Smooth muscle cell (in vitro differentiated cells): Measurements from ENCODE around the gene DMBX1. TPM values are rescaled to one million over a fixed set of nuclear protein-coding genes. Genes with fewer than 3 reads are reported as not detected.

Experiments used
- DNase-seq: peaks from one replicate; lab custom pipeline; 2025; ENCODE audit not compliant: unreplicated experiment; lab: John Stamatoyannopoulos, UW
- H2AFZ ChIP-seq: fragments of 200-600 bp; sonication (generic); 2 replicates; pipeline ENCODE4 v1.6.0; 2016; ENCODE audit warnings: antibody characterized with exemption, low read depth, mild to moderate bottlenecking
- H3F3A ChIP-seq: fragments of 200-600 bp; sonication (generic); 2 replicates; pipeline ENCODE4 v1.6.0; 2017; ENCODE audit warnings: antibody characterized with exemption, low read depth
- H3K27ac ChIP-seq: fragments of 200-600 bp; sonication (generic); 2 replicates; pipeline ENCODE4 v1.5.1; 2016; ENCODE audit warnings: low read depth, mild to moderate bottlenecking
- H3K27me3 ChIP-seq: fragments of 200-600 bp; sonication (generic); 2 replicates; pipeline ENCODE4 v1.6.1; 2016; ENCODE audit warnings: low read depth, mild to moderate bottlenecking
- H3K36me3 ChIP-seq: fragments of 200-600 bp; sonication (generic); 2 replicates; pipeline ENCODE4 v1.5.1; 2016; ENCODE audit warnings: low read depth
- H3K4me1 ChIP-seq: fragments of 200-600 bp; sonication (generic); 2 replicates; pipeline ENCODE4 v1.5.1; 2016; ENCODE audit warnings: low read depth
- H3K4me2 ChIP-seq: fragments of 200-600 bp; sonication (generic); 2 replicates; pipeline ENCODE4 v1.6.0; 2016; ENCODE audit warnings: mild to moderate bottlenecking
- H3K4me3 ChIP-seq: fragments of 200-600 bp; sonication (generic); 2 replicates; pipeline ENCODE4 v1.5.1; 2016; ENCODE audit warnings: mild to moderate bottlenecking
- H3K79me2 ChIP-seq: fragments of 200-600 bp; sonication (generic); 2 replicates; pipeline ENCODE4 v1.6.0; 2016; ENCODE audit warnings: low read depth, mild to moderate bottlenecking
- H3K9ac ChIP-seq: fragments of 200-600 bp; sonication (generic); 2 replicates; pipeline ENCODE4 v1.6.0; 2016; ENCODE audit warnings: low read depth
- H3K9me3 ChIP-seq: fragments of 200-600 bp; sonication (generic); replicated peaks from 2 replicates; pipeline ENCODE4 v1.5.1; 2016; ENCODE audit warnings: low read depth
- H4K20me1 ChIP-seq: fragments of 200-600 bp; sonication (generic); 2 replicates; pipeline ENCODE4 v1.6.0; 2016; ENCODE audit warnings: low read depth
- CTCF ChIP-seq: fragments of 200-600 bp; sonication (generic); IDR thresholded peaks from 2 replicates; pipeline ENCODE4 v1.5.1; 2017; ENCODE audit warnings: borderline replicate concordance, mild to moderate bottlenecking, antibody characterized with exemption; ENCODE audit not compliant: insufficient read depth, poor library complexity, severe bottlenecking
- WGBS: methylation state at CpG from one replicate; pipeline ENCODE4 v1.1.7; 2016; ENCODE audit warnings: low lambda C conversion rate; 5-methylcytosine and 5-hydroxymethylcytosine counted together
- polyA plus RNA-seq: library from polyadenylated mRNA; unstranded; fragments of >200 nt; fragmentation: Nextera tagmentation; extraction: Ambion mirVana; gene quantifications from 2 replicates; pipeline ENCODE4 v1.2.1, GENCODE V29; 2016
- total RNA-seq: library from RNA; depleted of rRNA; stranded (reverse); fragments of >200 nt; gene quantifications from 2 replicates; pipeline ENCODE4 v1.2.3, GENCODE V29; 2014

Gene DMBX1
- total and polyA plus RNA-seq, 2 experiments from 2014 or later, result not detected

- no peaks in the 10 kb centered on the region for H3K79me2 ChIP-seq
- no peaks in the 10 kb centered on the region for H3K9me3 ChIP-seq
- H3K4me1 ChIP-seq, result peaks cover 16% of the 10 kb centered on the region
- H3K4me2 ChIP-seq, result no peak overlapping the region
- no peak overlapping the region for H3K4me3 ChIP-seq
- H3K36me3 ChIP-seq, result no peaks in the 10 kb centered on the region
- no peak overlapping the region for H2AFZ ChIP-seq
- no peak overlapping the region for H3K27ac ChIP-seq
- no peaks in the 10 kb centered on the region for H3F3A ChIP-seq
- H3K27me3 ChIP-seq, result peaks cover 65% of the 10 kb centered on the region
- no peaks in the 10 kb centered on the region for H4K20me1 ChIP-seq
- no peak for TF ChIP-seq CTCF
- WGBS, result 78% methylated on average over 8 of the region's 8 CpGs
- no peak for DNase-seq
- no peak overlapping the region for H3K9ac ChIP-seq
Measured at GRCh38 chr1:46478721-46479485, 10.7 kb upstream of the DMBX1 start.

- Histone ChIP-seq H3K9me3 (no peaks in the 10 kb centered on the region), H3K27ac (no peak overlapping the region), H3K36me3 (no peaks in the 10 kb centered on the region), H3F3A (no peaks in the 10 kb centered on the region), H3K4me1 (peaks cover 16% of the 10 kb centered on the region), H3K4me3 (no peak overlapping the region), H3K9ac (no peak overlapping the region), H2AFZ (no peak overlapping the region), H3K4me2 (no peak overlapping the region), H3K27me3 (peaks cover 65% of the 10 kb centered on the region), H3K79me2 (no peaks in the 10 kb centered on the region), H4K20me1 (no peaks in the 10 kb centered on the region)
- 50% methylated on average over 16 of the region's 17 CpGs for WGBS
- no peak for TF ChIP-seq CTCF
- DNase-seq, result no peak
Measured at GRCh38 chr1:46479744-46480350, 9.8 kb upstream of the DMBX1 start.

- H3K36me3 ChIP-seq, result no peaks in the 10 kb centered on the region
- H2AFZ ChIP-seq, result no peak overlapping the region
- TF ChIP-seq CTCF, result no peak
- H3K79me2 ChIP-seq, result no peaks in the 10 kb centered on the region
- 16% methylated on average over 7 of the region's 7 CpGs for WGBS
- H3K4me3 ChIP-seq, result no peak overlapping the region
- H3K27me3 ChIP-seq, result peaks cover 65% of the 10 kb centered on the region
- no peaks in the 10 kb centered on the region for H4K20me1 ChIP-seq
- H3K9me3 ChIP-seq, result no peaks in the 10 kb centered on the region
- H3K27ac ChIP-seq, result no peak overlapping the region
- H3F3A ChIP-seq, result no peaks in the 10 kb centered on the region
- peaks cover 18% of the 10 kb centered on the region for H3K4me1 ChIP-seq
- DNase-seq, result no peak
- no peak overlapping the region for H3K9ac ChIP-seq
- H3K4me2 ChIP-seq, result peak overlapping the region; percentile 63
Measured at GRCh38 chr1:46480959-46481646, 8.5 kb upstream of the DMBX1 start.
